ENCODE data around the gene PAXIP1.
"Not testable (repeated sequence)": the region's sequence is repeated elsewhere in the genome, so short reads cannot be mapped to it uniquely, and the experiment has no call there.

PAXIP1 gene

DNA sequence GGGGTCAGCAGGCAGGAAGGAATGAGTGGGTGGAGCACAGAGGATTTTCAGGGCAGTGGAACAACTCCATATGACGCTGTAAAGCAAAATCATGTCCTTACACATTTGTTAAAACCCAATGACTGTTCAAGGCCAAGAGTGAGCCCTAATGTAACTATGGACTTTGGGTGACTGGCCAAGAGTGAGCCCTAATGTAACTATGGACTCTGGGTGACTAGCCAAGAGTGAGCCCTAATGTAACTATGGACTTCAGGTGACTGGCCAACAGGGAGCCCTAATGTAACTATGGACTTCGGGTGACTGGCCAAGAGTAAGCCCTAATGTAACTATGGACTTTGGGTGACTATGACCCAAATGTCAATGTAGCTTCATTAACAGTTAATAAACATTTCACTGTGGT, 52.0 kb downstream of the PAXIP1 start:
- DNase-seq (ENCODE audit: low read depth in 1 of 2, low spot score in 1 of 2): no peak

DNA sequence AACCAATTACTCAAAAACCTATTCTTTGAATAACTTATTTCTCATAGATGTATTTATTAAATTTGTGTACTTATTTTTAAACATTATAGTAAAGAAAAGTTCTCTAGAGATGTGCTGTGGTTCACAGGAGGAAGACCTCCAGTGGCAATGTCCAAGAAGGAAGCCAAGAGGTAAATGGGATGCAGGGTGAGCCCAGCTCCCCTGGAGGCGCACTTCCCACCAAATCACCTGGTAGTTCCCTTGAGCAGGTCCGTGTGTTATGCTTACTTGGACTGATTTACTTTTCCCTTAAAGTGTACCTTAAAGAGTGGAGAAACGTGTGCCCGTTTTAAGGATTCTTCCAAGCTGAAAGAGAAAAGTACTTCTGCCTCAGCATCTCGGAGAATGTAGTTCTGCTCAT, 55.3 kb downstream of the PAXIP1 start:
- no peak for DNase-seq (ENCODE audit: low read depth in 1 of 2, low spot score in 1 of 2)

- DNase-seq (ENCODE audit: low read depth in 1 of 2, low spot score in 1 of 2): no peak
Observed at GRCh38 chr7:154946166-154946565, 56.8 kb downstream of the PAXIP1 start.

DNA sequence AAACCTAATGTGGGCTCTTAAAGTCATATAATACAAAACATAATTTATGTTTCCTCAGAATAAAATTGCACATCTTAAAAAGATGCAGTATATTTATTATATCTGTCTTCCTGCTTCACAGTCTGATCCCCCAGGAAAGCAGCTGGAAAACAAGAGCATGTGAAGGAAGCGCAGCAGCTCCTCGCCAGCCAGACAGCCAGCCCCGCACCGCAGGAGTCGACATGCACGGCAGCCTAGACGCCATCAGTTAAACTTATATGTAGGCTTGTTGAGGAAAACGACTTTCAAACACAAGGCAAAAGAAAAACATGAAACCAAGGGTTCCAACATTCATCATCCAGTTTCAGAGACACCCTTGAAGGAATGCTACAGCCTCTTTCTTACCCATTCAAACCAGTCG, 59.0 kb downstream of the PAXIP1 start:
- DNase-seq (ENCODE audit: low read depth in 1 of 2, low spot score in 1 of 2): no peak

DNA sequence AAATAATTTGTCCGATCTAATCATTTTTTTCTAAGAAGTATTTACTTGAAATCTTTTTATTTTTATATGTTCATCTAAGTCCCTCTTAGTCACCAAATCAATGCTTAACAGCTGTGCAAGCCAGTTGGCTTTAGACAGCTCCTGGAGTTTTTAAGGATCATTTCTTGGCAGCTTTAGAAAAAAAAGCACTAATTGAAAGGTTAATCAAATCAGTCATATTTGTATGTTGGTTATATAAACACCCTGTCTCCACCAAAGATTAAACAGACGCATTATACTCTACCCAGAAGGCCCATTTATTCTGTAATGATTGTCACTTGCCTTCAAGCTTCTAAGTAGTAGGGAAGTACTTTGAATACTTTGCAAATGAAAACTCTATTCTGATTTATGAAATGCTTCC, 60.2 kb downstream of the PAXIP1 start:
- no peak for DNase-seq (ENCODE audit: low read depth in 1 of 2, low spot score in 1 of 2)

GRCh38 chr7:154937837-154938236, 65.1 kb downstream of the PAXIP1 start:
- DNase-seq (ENCODE audit: low read depth in 1 of 2, low spot score in 1 of 2): no peak

GRCh38 chr7:154934353-154934952, 68.5 kb downstream of the PAXIP1 start:
- DNase-seq (ENCODE audit: low read depth in 1 of 2, low spot score in 1 of 2): not testable (repeated sequence)

GRCh38 chr7:154931906-154932305, 71.0 kb downstream of the PAXIP1 start:
- no peak for DNase-seq (ENCODE audit: low read depth in 1 of 2, low spot score in 1 of 2)

- DNase-seq (ENCODE audit: low read depth in 1 of 2, low spot score in 1 of 2): no peak
Observed at GRCh38 chr7:154929006-154929726, 73.8 kb downstream of the PAXIP1 start.

DNA sequence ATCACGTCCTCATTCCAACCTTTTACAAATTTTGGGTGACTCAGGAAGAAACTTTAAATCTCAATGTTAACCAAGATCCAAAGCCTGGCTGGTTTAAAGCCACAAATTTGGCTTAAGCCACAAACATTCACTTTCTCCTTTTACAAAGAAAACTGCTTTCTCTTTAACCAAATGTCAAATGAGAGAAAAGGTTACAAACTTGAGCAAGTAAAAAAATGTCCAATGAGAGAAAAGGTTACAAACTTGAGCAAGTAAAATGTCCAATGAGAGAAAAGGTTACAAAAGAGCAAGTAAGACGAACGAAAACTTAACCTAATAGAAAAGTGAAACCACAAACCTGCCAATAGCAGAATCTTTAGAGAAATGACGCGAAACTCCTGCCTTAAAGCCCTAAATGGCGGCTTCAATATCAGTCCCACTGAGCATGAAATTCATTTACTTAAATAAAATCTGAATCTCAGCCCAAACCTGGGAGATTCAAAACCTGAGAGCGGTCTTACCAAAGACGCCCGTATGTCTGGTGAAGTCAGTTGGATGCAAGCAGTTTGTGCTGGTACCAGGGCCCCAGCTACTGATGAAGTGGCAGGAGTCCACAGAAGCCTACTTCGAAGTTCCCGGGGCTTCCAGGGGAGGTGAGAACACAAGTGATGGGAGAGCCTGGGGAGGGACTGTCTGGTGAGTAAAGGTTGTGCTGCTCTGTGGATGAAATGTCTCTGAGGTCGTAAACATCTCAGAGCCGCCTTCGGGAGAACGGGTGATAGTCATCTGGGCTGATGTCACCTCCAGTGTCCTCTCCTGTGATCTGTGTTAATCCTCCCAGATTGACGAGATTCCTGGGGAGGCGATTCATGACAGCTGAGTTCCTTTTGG, 74.6 kb downstream of the PAXIP1 start:
- no peak for DNase-seq (ENCODE audit: low read depth in 1 of 2, low spot score in 1 of 2)

DNA sequence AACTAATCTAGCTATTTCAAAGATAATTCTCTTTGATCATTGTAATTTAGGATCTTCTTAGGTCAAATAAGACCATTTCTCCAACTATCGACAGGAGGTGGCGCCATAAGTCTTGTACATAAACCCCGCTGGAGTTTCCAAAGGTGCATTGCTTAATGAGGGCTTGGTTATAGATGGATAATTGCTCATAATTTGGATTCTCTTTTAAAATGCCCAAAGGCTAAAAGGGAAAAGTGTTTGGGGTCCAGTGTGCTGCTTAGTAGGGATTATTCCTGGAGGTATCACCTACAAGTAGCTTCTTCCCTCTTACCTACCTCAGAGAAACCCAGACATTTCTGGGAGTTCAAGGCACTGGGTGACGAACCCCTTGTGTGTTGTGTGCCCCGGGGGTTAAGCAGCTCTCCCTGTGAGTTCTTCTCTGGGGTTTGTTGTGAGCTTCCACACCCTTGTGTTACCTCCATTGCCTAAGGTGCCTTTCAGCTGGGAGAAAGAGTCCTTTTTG, 75.2 kb downstream of the PAXIP1 start:
- DNase-seq (ENCODE audit: low read depth in 1 of 2, low spot score in 1 of 2): peak; percentile 47 to 49

DNA sequence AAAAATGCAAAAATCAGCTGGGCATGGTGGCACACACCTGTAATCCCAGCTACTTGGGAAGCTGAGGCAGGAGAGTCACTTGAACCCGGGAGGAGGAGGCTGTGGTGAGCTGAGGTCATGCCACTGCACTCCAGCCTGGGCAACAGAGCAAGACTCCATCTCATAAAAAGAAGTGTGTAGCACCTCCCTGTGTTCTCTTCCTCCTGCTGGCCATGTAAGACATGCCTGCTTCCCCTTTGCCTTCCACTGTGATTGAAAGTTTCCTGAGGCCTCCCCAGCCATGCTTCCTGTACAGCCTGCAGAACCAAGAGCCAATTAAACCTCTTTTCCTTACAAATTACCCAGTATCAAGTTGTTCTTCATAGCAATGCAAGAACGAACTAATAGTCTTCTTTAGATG, 80.5 kb downstream of the PAXIP1 start:
- not testable (repeated sequence) for DNase-seq (ENCODE audit: low read depth in 1 of 2, low spot score in 1 of 2)

GRCh38 chr7:154919344-154920225, 83.3 kb downstream of the PAXIP1 start:
- DNase-seq (ENCODE audit: low read depth in 1 of 2, low spot score in 1 of 2): no peak

- no peak for DNase-seq (ENCODE audit: low read depth in 1 of 2, low spot score in 1 of 2)
Observed at GRCh38 chr7:154918741-154919140, 84.2 kb downstream of the PAXIP1 start.

- DNase-seq (ENCODE audit: low read depth in 1 of 2, low spot score in 1 of 2): no peak
Observed at GRCh38 chr7:154918266-154918665, 84.7 kb downstream of the PAXIP1 start.

DNA sequence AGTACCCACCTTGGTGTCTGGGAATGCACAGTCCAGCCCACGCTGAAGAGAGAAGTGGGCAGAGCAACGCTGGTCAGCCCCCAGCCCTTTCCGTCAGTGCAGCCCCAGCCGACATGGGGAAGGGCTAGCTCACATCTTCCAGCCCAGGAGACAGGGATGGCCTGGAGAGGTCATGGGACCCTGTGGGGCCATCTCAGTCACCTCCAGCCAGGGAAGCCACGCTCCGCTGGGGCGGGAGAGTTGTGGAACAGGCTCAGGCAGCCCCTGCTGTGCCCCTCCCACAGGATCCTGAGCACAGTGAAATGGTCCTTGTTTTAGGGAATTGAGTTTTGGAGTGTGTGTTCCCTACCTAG, 85.1 kb downstream of the PAXIP1 start:
- DNase-seq (ENCODE audit: low read depth in 1 of 2, low spot score in 1 of 2): no peak

DNA sequence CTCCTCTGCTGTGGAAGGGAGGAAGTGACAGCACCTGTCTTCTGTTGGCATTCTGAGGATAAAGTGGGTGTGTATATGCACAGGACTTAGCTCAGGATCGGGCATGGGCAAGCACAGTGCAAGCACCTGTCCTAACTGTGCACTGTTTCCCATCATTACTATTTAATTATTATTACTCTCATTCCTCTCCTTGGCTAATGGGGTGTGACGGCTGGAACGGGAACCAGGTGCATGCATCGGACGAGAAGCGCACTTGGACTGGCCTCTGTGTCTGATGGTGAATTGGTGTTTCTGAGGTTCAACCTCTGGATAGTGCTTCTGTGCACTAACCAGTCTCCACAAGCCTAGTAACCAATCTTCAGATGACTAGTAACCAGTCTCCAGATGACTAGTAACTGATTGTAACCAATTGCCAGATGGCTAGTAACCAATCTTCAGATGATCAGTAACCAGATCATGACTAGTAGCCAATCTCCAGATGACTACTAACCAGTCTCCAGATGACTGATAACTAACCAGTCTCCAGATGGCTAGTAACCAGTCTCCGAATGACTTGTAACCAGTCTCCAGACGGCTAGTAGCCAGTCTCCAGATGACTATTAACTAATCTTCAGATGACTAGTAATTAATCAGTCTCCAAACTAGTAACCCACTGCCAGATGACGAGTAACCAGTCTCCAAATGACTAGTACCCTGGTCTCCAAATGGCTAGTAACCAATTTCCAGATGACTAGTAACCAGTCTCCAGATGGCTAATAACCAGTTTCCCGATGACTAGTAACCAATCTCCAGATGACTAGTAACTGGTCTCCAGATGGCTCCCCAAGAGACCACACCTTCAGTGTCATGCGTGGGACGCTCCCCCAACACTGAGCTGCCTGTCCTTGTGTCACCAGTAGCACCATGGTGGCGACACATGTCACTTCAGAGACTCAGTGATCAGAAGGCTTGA, 85.8 kb downstream of the PAXIP1 start:
- no peak for DNase-seq (ENCODE audit: low read depth in 1 of 2, low spot score in 1 of 2)

- no peak for DNase-seq (ENCODE audit: low read depth in 1 of 2, low spot score in 1 of 2)
Observed at GRCh38 chr7:154916381-154916780, 86.5 kb downstream of the PAXIP1 start.

DNA sequence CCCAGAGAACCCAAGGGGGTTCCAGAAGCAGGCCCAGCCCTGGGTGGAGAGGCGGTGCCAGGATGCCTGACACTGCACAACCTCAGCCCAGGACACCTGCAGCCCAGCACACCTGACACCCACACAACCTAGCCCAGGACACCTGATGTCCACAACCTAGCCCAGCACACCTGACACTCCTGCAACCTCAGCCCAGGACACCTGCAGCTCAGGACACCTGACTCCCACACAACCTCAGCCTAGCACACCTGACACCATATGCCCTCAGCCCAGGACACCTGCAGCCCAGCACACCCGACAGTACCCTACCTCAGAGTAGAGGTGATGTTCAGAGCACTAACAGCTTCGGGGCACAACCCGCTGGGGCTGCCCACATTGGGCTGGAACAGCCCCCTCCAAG, 87.3 kb downstream of the PAXIP1 start:
- DNase-seq (ENCODE audit: low read depth in 1 of 2, low spot score in 1 of 2): no peak

- DNase-seq (ENCODE audit: low read depth in 1 of 2, low spot score in 1 of 2): no peak
Observed at GRCh38 chr7:154914996-154915380, 87.9 kb downstream of the PAXIP1 start.

Data from activated T-helper 1 cell treated with anti-CD3 and anti-CD28 coated beads, Interleukin-2, amount 50 U/mL, for 16 hours (primary cell).